Upper lobe of left lung (tissue), 6 donors: Measurements from ENCODE around the gene ZBED5. TPM values are rescaled to one million over a fixed set of nuclear protein-coding genes. Genes with fewer than 3 reads are reported as not detected.
A peak's percentile ranks its signal among the peaks of the same experiment; 100 is the strongest.

Experiments used
- ATAC-seq, 2 donors: fragments of 200-7000 bp; cut with Tn5 transposase; one replicate each; pipeline ENCODE4 v1.9.1; 2022; ENCODE audit warnings: mild to moderate bottlenecking in 2 of 2, moderate library complexity in 2 of 2; ENCODE audit not compliant: low FRiP score in 2 of 2
- DNase-seq, 2 donors: peaks; one replicate each; pipeline ENCODE4 v3.0.0-alpha.2; 2019 to 2020
- H3K27ac ChIP-seq, 4 donors: fragments of 200-600 bp; sonication (generic); one replicate each; pipeline ENCODE4 v1.5.1; 2016 to 2019
- H3K27me3 ChIP-seq, 4 donors: fragments of 200-600 bp; sonication (generic); one replicate each; pipeline ENCODE4 v1.5.1; 2017 to 2019
- H3K36me3 ChIP-seq, 4 donors: fragments of 200-600 bp; sonication (generic); one replicate each; pipeline ENCODE4 v1.5.1; 2016 to 2019
- H3K4me1 ChIP-seq, 4 donors: fragments of 200-600 bp; sonication (generic); one replicate each; pipeline ENCODE4 v1.5.1; 2018 to 2019
- H3K4me3 ChIP-seq, 4 donors: fragments of 200-600 bp; sonication (generic); one replicate each; pipeline ENCODE4 v1.5.1; 2017 to 2019; ENCODE audit warnings: mild to moderate bottlenecking in 2 of 4, moderate library complexity in 1 of 4
- H3K9me3 ChIP-seq, 4 donors: fragments of 200-600 bp; sonication (generic); one replicate each; pipeline ENCODE4 v1.5.1; 2018 to 2019
- EP300 ChIP-seq, 4 donors: sonication (generic); formaldehyde crosslinking; IDR thresholded peaks; one replicate each; pipeline ENCODE4 v1.5.1; 2017; ENCODE audit warnings: antibody characterized with exemption in 4 of 4, control low read depth in 2 of 4
- POLR2A ChIP-seq, 4 donors: fragments of 450-650 bp; IDR thresholded peaks; one replicate each; pipeline ENCODE4 v1.5.1; 2016 to 2017; ENCODE audit warnings: antibody characterized with exemption in 4 of 4, mild to moderate bottlenecking in 2 of 4
- POLR2AphosphoS5 ChIP-seq, 2 donors: sonication (generic); formaldehyde crosslinking; IDR thresholded peaks; one replicate each; pipeline ENCODE4 v1.5.1; 2017; ENCODE audit warnings: antibody characterized with exemption in 2 of 2
- WGBS, 2 donors: methylation state at CpG; one replicate each; pipeline ENCODE4 v1.1.5; 2017 to 2018; 5-methylcytosine and 5-hydroxymethylcytosine counted together
- total RNA-seq, 6 donors: library from RNA; depleted of rRNA in 4 of 6; stranded (reverse); fragments of >200 nt in 4 of 6; gene quantifications; one replicate each; pipeline versions ENCODE4 v1.1.0 to v1.2.1, GENCODE V29; 2016 to 2021
- TF ChIP-seq, protein P1 (sequence below), 6 experiments: fragments of 450-650 bp in 4 of 6; fragments of 200-600 bp in 2 of 6; sonication (generic) in 2 of 6; IDR thresholded peaks; one replicate each; pipeline ENCODE4 v1.5.1; 2016 to 2019; ENCODE audit warnings: antibody characterized with exemption in 6 of 6
- donor health status: DM: no; HTN: no; CAD: no; lungs with moderate emphysema.
- donor health status: DM: no; HTN: yes; CAD: no; lungs with severe emphysema.

Gene ZBED5
- total RNA-seq, 6 donors from 2014 or later: 14.4 to 54.6 (median 36.7) TPM

DNA sequence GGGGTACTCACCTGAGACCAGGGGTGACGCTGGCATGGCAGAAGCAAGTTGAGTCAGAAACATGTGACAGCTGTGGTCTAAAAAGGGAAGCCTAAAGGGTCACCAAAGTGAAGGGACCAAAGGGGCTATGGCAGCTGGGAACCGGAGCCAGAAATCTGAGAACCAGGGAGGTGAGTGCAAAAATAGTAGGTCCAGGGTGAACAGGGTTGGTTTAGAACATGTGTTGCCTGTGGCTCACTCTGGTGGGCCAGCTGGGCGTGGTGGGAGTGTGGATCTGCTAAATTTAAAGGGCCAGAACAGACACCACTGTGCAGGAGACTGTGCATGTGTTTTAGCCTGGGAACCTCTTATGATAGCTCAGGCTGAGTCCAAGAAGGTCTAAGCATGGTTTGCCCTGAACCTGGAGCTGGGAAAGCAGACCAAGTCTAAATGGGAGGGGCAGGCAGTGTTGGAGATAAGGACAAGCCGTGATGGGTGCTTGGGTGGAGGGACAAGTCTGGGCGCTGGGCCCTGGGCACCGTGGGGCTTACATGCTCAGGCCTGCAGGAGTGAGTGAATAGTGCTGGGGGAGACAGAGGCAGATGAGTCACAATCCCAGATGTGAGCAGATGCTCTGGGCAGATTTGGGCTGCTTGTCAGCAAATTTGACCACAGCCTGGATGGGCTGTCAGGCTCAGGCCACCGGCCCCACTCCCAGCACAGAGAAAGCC, 41.4 kb upstream of the ZBED5 start:
- 65 to 69% methylated on average over 7 of the region's 7 CpGs for WGBS, 2 donors
- peak overlapping the region; percentile 87 to 91 (median 89) for H3K27ac ChIP-seq
- ATAC-seq (peak; percentile 57 to 85), DNase-seq (peak; percentile 34 to 80)
- H3K9me3 ChIP-seq: no peaks in the 10 kb centered on the region
- peaks cover 23 to 41% (median 36%) of the 10 kb centered on the region in 4 donors for H3K4me1 ChIP-seq
- no peaks in the 10 kb centered on the region for H3K36me3 ChIP-seq
- H3K27me3 ChIP-seq: no peaks in the 10 kb centered on the region
- H3K4me3 ChIP-seq: no peak overlapping the region
- TF ChIP-seq EP300 (IDR thresholded peaks at IDR 0.05): peak in 1 of 4 donors; percentile 17
- TF ChIP-seq POLR2A (IDR thresholded peaks at IDR 0.05): no peak

DNA sequence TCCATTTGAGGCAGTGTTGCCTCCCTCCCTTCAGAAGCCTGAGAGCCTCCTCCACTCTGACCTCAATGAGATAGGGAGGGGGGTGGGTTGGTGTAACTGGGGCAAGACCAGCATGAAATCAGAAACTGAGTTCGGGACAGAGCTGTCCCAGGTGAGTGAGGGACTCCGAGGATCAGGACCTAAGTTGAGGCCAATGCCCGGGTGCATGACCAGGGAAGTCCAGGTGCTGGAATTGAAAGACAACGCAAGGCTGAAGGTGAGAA, 40.8 kb upstream of the ZBED5 start:
- no peak overlapping the region for H3K4me3 ChIP-seq
- H3K27me3 ChIP-seq: no peaks in the 10 kb centered on the region
- peaks cover 23 to 41% (median 36%) of the 10 kb centered on the region in 4 donors for H3K4me1 ChIP-seq
- no peaks in the 10 kb centered on the region for H3K36me3 ChIP-seq
- 83 to 90% methylated on average over 4 of the region's 4 CpGs for WGBS, 2 donors
- TF ChIP-seq, protein P1, sequence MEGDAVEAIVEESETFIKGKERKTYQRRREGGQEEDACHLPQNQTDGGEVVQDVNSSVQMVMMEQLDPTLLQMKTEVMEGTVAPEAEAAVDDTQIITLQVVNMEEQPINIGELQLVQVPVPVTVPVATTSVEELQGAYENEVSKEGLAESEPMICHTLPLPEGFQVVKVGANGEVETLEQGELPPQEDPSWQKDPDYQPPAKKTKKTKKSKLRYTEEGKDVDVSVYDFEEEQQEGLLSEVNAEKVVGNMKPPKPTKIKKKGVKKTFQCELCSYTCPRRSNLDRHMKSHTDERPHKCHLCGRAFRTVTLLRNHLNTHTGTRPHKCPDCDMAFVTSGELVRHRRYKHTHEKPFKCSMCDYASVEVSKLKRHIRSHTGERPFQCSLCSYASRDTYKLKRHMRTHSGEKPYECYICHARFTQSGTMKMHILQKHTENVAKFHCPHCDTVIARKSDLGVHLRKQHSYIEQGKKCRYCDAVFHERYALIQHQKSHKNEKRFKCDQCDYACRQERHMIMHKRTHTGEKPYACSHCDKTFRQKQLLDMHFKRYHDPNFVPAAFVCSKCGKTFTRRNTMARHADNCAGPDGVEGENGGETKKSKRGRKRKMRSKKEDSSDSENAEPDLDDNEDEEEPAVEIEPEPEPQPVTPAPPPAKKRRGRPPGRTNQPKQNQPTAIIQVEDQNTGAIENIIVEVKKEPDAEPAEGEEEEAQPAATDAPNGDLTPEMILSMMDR (IDR thresholded peaks at IDR 0.05): no peak
- TF ChIP-seq POLR2A (IDR thresholded peaks at IDR 0.05): no peak
- no peak for TF ChIP-seq POLR2AphosphoS5 (IDR thresholded peaks at IDR 0.05)
- no peak for TF ChIP-seq EP300 (IDR thresholded peaks at IDR 0.05)
- no peak for ATAC-seq
- no peaks in the 10 kb centered on the region for H3K9me3 ChIP-seq
- peak overlapping the region; percentile 87 to 91 (median 89) for H3K27ac ChIP-seq
- no peak for DNase-seq

DNA sequence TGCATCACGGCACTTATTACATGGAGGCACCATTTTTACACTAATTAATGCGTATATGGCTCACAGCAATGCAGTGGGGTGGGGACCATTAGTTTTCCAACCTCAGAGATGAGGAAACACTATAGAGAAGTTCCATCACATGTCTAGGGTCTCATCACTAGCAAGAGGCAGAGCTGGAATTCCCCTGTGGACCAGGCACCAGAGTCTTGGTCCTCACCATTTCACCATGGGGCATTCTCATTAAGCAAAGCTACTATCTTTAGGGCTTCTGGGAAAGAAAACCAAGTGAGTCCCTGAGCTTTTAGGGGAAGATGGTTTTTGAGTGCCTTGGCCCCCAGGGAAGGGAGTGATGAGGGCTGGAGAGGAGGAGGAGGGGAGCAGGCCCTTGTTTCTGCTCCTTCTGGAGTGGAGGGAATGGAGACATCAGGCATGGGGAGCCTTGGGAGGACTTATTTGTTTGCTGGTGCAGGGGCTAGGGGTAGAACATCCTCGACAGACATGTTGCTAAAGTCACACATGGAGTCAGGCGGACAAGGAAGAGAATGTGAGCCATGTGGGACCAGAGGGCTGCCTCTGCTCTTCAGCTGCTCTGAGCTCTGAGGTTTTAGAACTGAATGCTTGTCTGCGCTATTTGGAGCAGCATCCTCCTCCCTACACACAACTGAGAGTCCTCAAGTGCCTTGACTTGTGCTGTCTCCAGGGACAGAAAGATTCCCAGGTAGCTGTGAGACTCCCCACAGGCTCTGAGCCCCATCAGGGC, 40.3 kb upstream of the ZBED5 start:
- H3K27ac ChIP-seq: peak overlapping the region; percentile 87 to 91 (median 89)
- H3K4me3 ChIP-seq: no peak overlapping the region
- H3K36me3 ChIP-seq: no peaks in the 10 kb centered on the region
- DNase-seq (no peak), ATAC-seq (no peak)
- H3K4me1 ChIP-seq: peaks cover 23 to 41% (median 36%) of the 10 kb centered on the region in 4 donors
- 95 to 98% methylated on average over 5 of the region's 5 CpGs for WGBS, 2 donors
- TF ChIP-seq POLR2AphosphoS5 (IDR thresholded peaks at IDR 0.05) (no peak), POLR2A (IDR thresholded peaks at IDR 0.05) (no peak), EP300 (IDR thresholded peaks at IDR 0.05) (no peak)
- TF ChIP-seq, protein P1 (IDR thresholded peaks at IDR 0.05): no peak
- H3K9me3 ChIP-seq: no peaks in the 10 kb centered on the region
- H3K27me3 ChIP-seq: no peaks in the 10 kb centered on the region

DNA sequence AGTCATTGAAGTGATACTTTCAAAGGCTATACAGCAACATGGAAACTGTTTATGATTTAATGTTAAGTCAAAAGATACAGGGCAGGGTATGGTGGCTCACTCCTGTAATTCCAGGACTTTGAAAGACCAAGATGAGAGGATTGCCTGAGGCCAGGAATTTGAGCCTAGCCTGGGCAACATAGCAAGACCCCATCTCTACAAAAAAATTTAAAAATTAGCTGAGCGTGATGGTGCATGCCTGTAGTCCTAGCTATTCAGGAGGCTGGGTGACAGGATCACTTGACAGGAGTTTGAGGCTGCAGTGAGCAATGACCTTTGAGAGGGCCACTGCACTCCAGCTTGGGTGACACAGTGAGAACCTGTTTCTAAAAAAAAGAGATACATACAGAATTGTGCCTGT, 39.3 kb upstream of the ZBED5 start:
- H3K4me1 ChIP-seq: peaks cover 23 to 32% (median 31%) of the 10 kb centered on the region in 4 donors
- TF ChIP-seq POLR2A (IDR thresholded peaks at IDR 0.05): no peak
- TF ChIP-seq, protein P1 (IDR thresholded peaks at IDR 0.05): no peak
- TF ChIP-seq POLR2AphosphoS5 (IDR thresholded peaks at IDR 0.05): no peak
- TF ChIP-seq EP300 (IDR thresholded peaks at IDR 0.05): no peak
- no peak overlapping the region for H3K4me3 ChIP-seq
- ATAC-seq: no peak
- no peak for DNase-seq
- WGBS, 2 donors: 87 to 100% methylated on average over 1 of the region's 1 CpG
- H3K27me3 ChIP-seq: no peaks in the 10 kb centered on the region
- H3K9me3 ChIP-seq: no peaks in the 10 kb centered on the region
- H3K27ac ChIP-seq: no peak overlapping the region
- no peaks in the 10 kb centered on the region for H3K36me3 ChIP-seq

DNA sequence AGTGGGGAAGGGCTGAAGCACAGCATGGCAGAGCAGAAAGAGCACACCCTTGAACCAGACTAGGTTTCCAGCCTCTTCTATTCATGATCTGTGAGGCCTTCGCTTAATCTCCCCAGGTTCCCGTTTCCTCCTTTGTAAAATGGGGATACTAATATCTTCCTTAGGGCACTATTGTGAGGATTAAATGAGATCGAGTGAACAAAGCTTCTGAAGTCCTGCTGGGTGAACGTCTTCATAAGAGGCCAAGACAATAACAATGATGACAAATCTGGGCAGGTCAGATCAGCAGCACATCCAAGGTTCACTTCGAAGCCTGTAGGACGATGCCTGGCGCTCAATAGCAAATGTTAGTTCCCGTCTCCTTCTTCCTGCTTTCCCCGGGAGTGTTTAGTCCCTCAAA, 38.6 kb upstream of the ZBED5 start:
- DNase-seq (no peak), ATAC-seq (no peak)
- Histone ChIP-seq H3K27ac (no peak overlapping the region), H3K36me3 (no peaks in the 10 kb centered on the region), H3K4me3 (no peak overlapping the region), H3K27me3 (no peaks in the 10 kb centered on the region), H3K9me3 (no peaks in the 10 kb centered on the region), H3K4me1 (peaks cover 23 to 32% (median 29%) of the 10 kb centered on the region in 4 donors)
- 88 to 92% methylated on average over 9 of the region's 9 CpGs for WGBS, 2 donors
- TF ChIP-seq, protein P1 (IDR thresholded peaks at IDR 0.05): no peak
- no peak for TF ChIP-seq POLR2A (IDR thresholded peaks at IDR 0.05)
- no peak for TF ChIP-seq POLR2AphosphoS5 (IDR thresholded peaks at IDR 0.05)
- TF ChIP-seq EP300 (IDR thresholded peaks at IDR 0.05): no peak
